WTC11 (cell line): ENCODE measurements around the gene LAPTM5. TPM values are rescaled to one million over a fixed set of nuclear protein-coding genes. Genes with fewer than 3 reads are reported as not detected.

Source experiments
- ATAC-seq: fragments of 200-7000 bp; cut with Tn5 transposase; 2 replicates; pipeline ENCODE4 v1.10.0; 2021; ENCODE audit warnings: mild to moderate bottlenecking, moderate library complexity
- CTCF ChIA-PET: fragments of 300-600 bp; sonication (Branson Sonifier 250); formaldehyde crosslinking; loops from one replicate; lab custom pipeline; 2021; ENCODE audit warnings: antibody characterized with exemption; lab: Charles Lee
- POLR2A ChIA-PET: fragments of 350-600 bp; sonication (Branson Sonifier 250); formaldehyde crosslinking; loops from one replicate; lab custom pipeline; 2021; ENCODE audit warnings: antibody characterized with exemption; lab: Charles Lee
- DNase-seq: peaks from one replicate; pipeline ENCODE4 v3.0.0; 2021; ENCODE audit warnings: low spot score
- H3K27ac Mint-ChIP-seq: 2 replicates; pipeline ENCODE4 v1.8.0; 2021; ENCODE audit warnings: mixed read lengths
- H3K27me3 Mint-ChIP-seq: 2 replicates; pipeline ENCODE4 v1.8.0; 2021; ENCODE audit warnings: low read depth, mild to moderate bottlenecking, moderate library complexity, mixed read lengths
- H3K36me3 Mint-ChIP-seq: 2 replicates; pipeline ENCODE4 v1.8.0; 2021; ENCODE audit warnings: mixed read lengths
- H3K4me1 Mint-ChIP-seq: 2 replicates; pipeline ENCODE4 v1.8.0; 2022; ENCODE audit warnings: mixed read lengths
- H3K4me3 Mint-ChIP-seq: 2 replicates; pipeline ENCODE4 v1.8.0; 2021; ENCODE audit warnings: mild to moderate bottlenecking, moderate library complexity, mixed read lengths
- H3K9me3 Mint-ChIP-seq: 2 replicates; pipeline ENCODE4 v1.8.0; 2021; ENCODE audit warnings: mixed read lengths
- AR ChIP-seq: fragments of 250-450 bp; sonication (Bioruptor Pico); IDR thresholded peaks from 2 replicates; pipeline ENCODE4 v1.9.0; 2021; ENCODE audit warnings: mild to moderate bottlenecking
- ATF1 ChIP-seq: sonication (generic); formaldehyde crosslinking; IDR thresholded peaks from 2 replicates; pipeline ENCODE4 v1.8.1; 2023; ENCODE audit warnings: mild to moderate bottlenecking, moderate library complexity, missing genetic modification reagents
- ATF3 ChIP-seq: sonication (generic); formaldehyde crosslinking; conservative IDR thresholded peaks from 2 replicates; pipeline ENCODE4 v1.8.1; 2022; ENCODE audit warnings: mild to moderate bottlenecking, missing genetic modification reagents
- CTCF ChIP-seq: fragments of 200-600 bp; IDR thresholded peaks from 2 replicates; pipeline ENCODE4 v1.8.0; 2022; ENCODE audit warnings: antibody characterized with exemption
- FOXP4 ChIP-seq: sonication (generic); formaldehyde crosslinking; IDR thresholded peaks from 2 replicates; pipeline ENCODE4 v1.8.0; 2022; ENCODE audit warnings: mild to moderate bottlenecking, missing genetic modification reagents
- GTF2I ChIP-seq: fragments of 250-450 bp; sonication (Bioruptor Pico); conservative IDR thresholded peaks from 2 replicates; pipeline ENCODE4 v1.4.0; 2021; ENCODE audit warnings: mild to moderate bottlenecking
- ZNF219 ChIP-seq: sonication (generic); formaldehyde crosslinking; IDR thresholded peaks from 2 replicates; pipeline ENCODE4 v1.8.0; 2023; ENCODE audit warnings: missing genetic modification reagents, mild to moderate bottlenecking, borderline replicate concordance
- ZNF263 ChIP-seq: sonication (generic); formaldehyde crosslinking; IDR thresholded peaks from 2 replicates; pipeline ENCODE4 v1.8.1; 2022; ENCODE audit warnings: low read depth, mild to moderate bottlenecking, moderate library complexity, missing genetic modification reagents
- ZNF396 ChIP-seq: fragments of 250-450 bp; sonication (Bioruptor Pico); IDR thresholded peaks from 2 replicates; pipeline ENCODE4 v1.8.0; 2021; ENCODE audit warnings: mild to moderate bottlenecking, moderate library complexity, borderline replicate concordance
- ZNF512 ChIP-seq: sonication (generic); formaldehyde crosslinking; IDR thresholded peaks from 2 replicates; pipeline ENCODE4 v1.8.1; 2022; ENCODE audit warnings: missing genetic modification reagents, borderline replicate concordance
- total RNA-seq: library from RNA; stranded (reverse); gene quantifications from 3 replicates; pipeline ENCODE4 v1.2.3, GENCODE V29; 2021

Gene LAPTM5
- total RNA-seq, 1 experiment from 2014 or later, result 1.3 TPM

- DNase-seq, result no peak
- Mint-ChIP-seq H3K9me3 (no peaks in the 10 kb centered on the region), H3K4me1 (peaks cover 34% of the 10 kb centered on the region), H3K36me3 (no peaks in the 10 kb centered on the region), H3K27ac (no peak overlapping the region), H3K4me3 (no peak overlapping the region), H3K27me3 (peaks cover 2% of the 10 kb centered on the region)
- POLR2A ChIA-PET, result no interaction called here
- CTCF ChIA-PET, result interaction anchor here (1.3 kb wide), 1 partner anchor 15 kb away, joined by 3 read pairs; no protein-coding TSS in a partner anchor
- no peak for ATAC-seq
- no peak for TF ChIP-seq ZNF219 (CRISPR knock-in tag)
- no peak for TF ChIP-seq ATF1
- TF ChIP-seq GTF2I (CRISPR knock-in tag), result no peak
- peak; percentile 85; the same call in 1 of the 2 replicates for TF ChIP-seq ZNF512 (CRISPR knock-in tag)
- no peak for TF ChIP-seq AR (CRISPR knock-in tag)
- TF ChIP-seq ZNF396 (CRISPR knock-in tag), result no peak
Measured at GRCh38 chr1:30692201-30692947, 65.2 kb downstream of the LAPTM5 start.

GRCh38 chr1:30691480-30691879, 66.1 kb downstream of the LAPTM5 start:
- Mint-ChIP-seq H3K27me3 (peaks cover 5% of the 10 kb centered on the region), H3K4me3 (no peak overlapping the region), H3K4me1 (peaks cover 38% of the 10 kb centered on the region), H3K36me3 (no peaks in the 10 kb centered on the region), H3K9me3 (no peaks in the 10 kb centered on the region), H3K27ac (no peak overlapping the region)
- no peak for TF ChIP-seq ATF3 (CRISPR knock-in tag)
- TF ChIP-seq FOXP4 (CRISPR knock-in tag), result no peak
- TF ChIP-seq ZNF263 (CRISPR knock-in tag), result no peak
- TF ChIP-seq CTCF, result no peak
- no peak for ATAC-seq
- ChIA-PET CTCF (interaction anchor here (0.8 to 1.3 kb wide), 3 partner anchors 16 to 1359 kb away, joined by 3 read pairs; no protein-coding TSS in a partner anchor), POLR2A (no interaction called here)
- no peak for DNase-seq
